GM21526 (cell line): ENCODE measurements around the gene RGS9.

Source experiments
- ATAC-seq: cut with Tn5 transposase; IDR thresholded peaks from one replicate; pipeline ENCODE4 v1.9.1; 2021; ENCODE audit warnings: moderate library complexity; ENCODE audit not compliant: unreplicated experiment, low FRiP score

The RGS9 gene

DNA sequence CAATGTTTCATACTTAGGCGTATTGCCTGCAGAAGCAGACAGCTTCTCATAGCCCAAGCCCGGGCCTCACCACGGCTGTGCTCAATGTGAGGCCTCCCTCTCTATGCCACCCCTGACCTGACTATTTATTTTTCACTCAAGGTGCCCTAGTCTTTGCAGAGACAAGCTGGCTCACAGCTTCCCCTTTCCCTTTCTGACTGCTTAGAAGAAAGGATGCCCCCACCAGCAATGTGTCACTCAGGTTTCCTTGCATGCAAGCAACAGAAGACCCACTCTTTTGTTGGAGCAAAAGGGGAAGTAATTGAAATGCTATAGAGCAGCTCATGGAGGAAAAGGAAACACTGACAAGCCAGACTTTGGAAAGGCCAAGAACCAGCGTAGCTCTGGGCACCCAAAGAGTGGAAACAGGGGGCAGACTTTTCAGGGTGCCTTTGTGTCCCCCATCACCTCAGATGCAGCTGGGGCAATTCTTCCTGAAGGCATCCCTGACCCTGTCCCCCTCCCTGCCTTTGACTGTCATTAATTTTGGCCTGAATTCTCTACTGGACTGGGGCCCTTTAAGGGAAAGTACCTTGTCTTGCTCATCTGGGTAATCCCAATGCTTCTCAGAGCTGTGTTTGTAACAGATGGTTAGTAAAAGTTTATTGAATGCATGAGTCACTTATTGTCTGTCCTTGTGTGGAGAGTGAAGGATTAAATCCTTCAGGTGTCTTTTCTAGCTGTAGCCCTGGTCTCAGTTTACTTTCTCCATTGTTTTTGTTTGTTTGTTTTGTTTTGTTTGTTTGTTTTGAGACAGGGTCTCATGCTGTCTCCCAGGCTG, 17.8 kb downstream of the RGS9 start:
- ATAC-seq, result no peak

DNA sequence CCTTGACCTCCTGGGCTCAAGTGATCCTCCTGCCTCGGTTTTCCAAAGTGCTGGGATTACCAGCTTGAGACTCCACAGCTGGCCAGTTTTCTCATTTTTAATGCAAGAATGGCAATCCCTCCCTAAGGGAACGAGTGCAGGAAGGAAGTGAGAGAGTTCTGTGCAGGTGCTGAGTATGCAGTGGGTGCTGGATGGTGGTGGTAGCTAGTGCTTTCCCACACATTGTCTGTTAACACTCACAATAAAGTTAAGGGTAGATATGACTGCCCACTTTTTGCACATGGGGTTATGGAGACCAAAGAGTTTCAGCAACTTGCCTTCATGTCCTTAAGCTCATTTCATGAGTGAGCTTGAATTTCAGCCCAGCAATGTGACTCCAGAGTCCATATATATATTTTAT, 18.5 kb downstream of the RGS9 start:
- no peak for ATAC-seq

DNA sequence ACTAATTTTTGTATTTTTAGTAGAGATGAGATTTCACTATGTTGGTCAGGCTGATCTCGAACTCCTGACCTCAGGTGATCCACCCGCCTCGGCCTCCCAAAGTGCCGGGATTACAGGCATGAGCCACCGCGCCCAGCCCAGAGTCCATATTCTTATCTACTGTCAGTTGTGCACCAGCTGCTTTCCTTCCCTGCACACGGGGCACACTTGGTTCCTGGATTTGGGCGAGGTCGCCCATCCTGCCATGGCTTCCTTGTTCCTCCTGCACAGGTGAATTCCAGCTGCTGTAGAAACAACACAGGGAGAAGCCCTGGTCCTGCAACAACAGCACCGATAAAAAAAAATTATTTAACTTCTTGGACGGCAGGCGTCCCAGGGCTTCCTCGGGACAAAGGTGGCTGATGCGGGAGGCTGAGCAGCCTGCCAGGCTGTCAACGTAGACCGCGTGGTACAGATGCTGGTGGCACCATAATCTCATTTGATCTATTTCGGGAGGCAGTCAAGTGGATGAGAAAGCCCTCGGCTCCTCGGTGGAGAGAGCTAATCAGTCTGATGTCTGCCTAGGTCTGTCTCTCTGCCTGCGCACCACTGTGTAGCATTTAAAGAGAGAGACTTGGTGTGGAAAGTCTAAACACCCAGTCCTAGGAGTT, 19.1 kb downstream of the RGS9 start:
- ATAC-seq, result no peak

DNA sequence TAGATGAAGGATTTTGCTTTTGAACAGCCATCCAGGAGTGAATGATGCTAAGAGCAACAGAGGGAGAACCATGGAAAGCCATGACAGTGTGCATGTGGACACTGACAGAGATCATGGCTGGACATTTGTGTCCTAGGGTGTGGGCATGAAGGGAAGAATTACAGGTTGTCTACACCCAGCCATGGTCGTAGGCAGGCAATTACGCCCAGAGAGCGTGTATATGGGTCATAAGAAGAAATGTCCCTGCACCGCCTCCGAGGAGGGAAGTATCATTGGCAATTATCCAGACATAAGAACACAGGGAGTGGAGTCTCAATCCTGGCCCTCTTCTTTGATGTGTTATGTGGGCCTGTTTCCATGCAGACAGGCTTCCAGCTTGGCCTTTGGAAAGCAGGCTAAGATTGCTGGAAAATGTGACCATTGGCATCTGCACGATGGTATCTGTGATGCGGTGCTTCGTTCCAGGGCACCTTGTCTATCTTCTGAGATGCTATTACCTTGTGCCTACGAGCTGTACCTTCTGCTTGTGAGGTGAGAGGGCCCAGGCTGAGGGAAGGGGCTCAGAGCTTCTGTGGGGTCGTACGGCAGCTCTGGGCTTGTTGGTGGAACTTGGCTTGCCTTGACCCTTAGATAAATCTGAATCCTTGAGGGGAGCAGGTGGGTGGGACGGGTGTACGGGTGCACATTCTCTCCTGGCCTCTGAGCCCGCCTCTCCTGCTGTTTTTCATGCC, 19.8 kb downstream of the RGS9 start:
- no peak for ATAC-seq

DNA sequence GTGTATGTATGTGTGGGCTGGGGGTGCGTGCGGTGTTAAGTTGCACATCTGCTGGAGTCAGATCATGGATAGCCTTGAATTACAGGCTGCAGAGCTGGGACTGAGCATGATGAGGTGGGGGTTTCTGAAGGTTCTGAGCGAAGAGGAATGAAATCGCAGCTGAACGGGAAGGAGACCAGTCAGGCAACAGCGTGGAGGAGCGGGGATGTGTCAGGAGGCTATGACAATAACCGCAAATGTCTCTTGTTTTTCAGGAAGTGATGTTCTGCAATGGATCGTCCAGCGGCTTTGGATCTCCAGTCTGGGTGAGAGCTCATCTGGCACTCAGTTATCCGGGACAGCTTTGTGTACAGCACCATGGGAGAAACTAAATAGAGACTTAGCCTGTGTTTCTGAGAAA, 20.9 kb downstream of the RGS9 start:
- ATAC-seq, result no peak

DNA sequence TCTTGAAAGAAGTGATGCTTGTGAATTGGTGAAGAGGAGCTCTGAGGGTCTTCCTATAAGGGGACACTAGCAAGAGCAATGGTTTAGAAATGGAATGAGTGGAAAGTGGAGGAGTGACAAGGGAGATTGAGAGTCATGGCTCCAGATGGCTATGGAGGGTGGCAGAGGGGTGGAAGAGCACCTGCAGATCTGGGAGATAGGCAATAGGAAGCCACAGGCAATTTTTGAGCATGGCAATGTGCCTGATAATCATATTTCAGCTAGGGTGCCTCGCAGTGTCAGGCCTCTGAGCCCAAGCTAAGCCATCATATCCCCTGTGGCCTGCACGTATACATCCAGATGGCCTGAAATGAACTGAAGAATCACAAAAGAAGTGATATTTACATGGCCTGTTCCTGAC, 21.5 kb downstream of the RGS9 start:
- ATAC-seq, result no peak

DNA sequence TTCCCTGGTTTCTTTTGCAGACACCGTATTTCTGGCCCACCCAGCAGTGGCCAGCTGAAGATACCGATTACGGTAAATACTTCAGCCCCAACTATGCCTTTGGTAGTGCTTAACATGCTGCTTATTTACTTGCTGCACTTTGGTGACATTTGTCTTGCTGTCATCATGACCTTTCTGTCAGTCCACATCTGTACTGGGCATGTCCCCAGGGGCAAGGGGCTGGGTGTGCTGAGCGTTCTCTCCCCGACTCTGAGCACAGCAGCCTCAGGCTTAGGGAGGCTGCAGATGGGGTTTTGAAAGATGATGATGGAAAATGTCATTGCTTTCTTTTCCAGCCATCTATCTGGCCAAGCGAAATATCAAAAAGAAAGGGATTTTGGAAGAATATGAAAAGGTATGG, 23.3 kb downstream of the RGS9 start:
- ATAC-seq, result no peak

DNA sequence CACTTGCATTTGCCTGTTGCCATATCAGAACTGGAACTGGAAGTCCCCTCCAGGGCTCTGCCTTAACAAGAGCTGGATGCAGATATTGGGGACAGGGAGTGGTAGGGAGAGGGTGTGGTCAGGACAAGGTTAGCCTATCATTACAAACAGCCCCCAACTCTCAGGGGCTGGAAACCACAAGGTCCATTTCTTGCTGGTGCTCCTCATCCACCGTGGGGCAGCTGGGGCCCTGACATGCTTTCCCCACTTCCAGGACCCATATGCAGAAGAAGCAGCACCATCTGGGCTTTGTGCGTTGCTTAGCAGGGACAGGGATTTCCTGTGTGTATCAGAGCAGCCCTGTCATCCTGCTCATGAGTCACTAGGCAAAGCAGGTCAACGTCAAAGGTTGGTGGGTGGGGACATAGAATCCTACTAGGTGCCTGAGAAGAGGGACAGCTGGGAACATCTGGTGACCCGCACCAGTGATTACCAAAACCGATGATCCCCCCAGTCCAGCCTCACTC, 26.9 kb downstream of the RGS9 start:
- ATAC-seq, result peak; percentile 84

DNA sequence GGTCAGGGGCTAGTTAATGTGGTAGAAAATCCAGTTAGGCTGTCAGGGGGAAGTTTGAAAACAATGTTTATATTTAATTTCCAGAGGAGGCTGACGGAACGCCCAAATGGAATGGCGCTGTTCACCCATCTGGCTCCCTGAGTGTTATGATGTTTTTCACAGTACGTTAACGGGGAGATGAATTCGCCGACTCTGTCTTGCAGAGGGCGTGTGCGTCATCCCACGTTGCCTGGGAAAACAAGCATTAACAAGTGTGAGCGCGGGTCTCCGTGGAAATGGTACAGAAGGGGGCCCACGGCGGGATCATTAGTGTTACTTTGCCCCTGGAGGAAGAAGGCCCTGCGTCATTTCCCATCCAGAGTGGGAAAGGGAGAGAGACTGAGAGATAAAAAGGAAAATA, 29.6 kb downstream of the RGS9 start:
- no peak for ATAC-seq

DNA sequence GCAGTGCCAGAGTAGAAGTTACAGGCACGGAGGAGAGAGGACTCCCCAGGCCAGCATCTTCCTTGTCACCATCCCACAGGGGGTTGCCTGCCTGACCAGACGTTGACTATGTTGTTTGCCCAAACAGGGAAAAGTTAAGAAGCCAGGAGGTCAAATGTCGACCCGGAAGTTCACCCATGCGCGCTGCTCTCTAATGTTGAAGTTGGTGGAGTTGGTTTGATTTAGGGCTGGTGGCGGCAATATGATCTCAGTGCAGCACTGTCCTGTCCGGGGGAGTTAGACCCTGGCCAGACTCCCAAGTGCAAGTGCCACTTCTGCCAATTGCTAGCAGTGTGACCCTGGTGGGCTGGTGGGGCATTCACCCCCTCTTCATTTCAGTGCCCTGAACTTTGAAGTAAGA, 30.4 kb downstream of the RGS9 start:
- no peak for ATAC-seq

DNA sequence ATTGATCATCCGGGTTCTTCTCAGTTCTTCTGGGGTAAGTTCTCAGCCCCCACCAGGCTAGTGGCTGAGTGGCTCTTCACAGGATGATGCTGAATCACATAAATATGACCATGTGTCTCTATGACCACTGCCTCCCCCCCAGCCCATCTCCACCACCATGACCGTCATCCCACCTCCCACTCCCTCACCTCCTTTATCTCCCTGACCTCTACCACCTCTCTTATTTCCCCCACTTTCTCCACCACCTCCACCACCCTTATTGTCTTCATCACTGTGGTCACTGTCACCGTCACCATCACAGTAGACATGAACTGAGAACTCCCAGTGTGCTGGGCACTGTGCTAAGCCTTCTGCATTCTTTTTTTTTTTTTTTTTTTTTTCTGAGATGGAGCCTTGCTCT, 32.5 kb downstream of the RGS9 start:
- no peak for ATAC-seq

DNA sequence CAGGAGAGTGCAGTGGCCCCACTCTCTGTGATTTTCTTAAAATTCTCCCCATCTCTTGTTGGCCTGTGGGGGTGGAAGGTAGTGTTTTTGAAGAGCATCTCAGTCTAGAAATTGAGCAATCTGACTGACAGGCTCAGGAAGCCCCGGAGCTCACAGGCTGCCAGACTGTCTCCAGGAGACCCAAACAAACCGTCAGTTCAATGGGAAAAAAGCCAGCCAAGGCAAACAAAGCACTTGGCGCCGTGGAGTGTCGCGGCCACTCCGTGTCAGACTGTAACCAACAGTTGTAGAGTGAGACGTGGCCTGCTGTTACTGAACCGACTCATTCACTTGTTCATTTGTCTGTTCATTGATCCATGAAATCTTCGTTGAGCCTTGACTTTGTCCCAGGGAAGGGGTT, 33.7 kb downstream of the RGS9 start:
- no peak for ATAC-seq

DNA sequence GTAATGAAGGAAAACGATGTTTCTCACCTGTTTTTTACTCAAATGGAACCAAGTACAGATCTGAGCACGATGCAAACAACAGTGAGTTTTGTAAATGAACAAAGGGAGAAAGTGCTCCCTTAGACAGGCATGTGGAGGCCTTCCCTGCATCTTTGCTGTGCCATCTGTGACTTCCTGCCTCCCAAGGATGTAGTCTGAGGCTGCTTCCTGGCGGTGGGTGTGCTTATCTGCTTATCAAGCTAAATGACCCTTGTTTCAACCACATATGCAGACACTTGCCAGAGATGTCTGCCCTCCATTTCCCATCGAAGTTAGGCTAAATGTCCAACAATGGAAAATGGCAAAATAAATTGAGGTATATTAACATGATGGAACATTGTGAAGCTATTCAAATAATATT, 34.6 kb downstream of the RGS9 start:
- no peak for ATAC-seq

DNA sequence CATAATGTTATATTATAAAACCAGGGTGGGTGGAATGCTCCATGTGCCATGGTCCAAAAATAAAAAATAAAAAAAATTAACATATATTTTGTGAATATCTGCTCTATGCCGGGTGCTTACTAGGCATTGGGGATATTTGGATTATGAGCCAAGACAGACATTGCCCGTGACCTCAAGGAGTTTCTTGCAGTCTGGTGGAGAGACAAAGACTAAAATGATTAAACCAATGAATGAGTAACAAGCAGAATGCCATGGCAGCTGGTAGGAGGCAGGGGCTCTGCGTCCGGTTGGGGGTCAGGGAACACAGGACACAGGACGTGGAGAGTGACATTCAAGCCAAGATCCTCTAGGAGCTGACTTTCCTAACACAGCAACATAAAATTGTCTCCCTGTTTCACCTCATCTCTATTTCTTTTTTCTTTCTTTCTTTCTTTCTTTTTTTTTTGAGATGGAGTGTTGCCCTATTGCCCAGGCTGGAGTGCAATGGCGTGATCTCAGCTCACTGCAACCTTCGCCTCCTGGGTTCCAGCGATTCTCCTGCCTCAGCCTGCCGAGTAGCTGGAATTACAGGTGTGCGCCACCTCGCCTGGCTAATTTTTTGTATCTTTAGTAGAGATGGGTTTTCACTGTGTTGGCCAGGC, 35.4 kb downstream of the RGS9 start:
- ATAC-seq, result no peak

DNA sequence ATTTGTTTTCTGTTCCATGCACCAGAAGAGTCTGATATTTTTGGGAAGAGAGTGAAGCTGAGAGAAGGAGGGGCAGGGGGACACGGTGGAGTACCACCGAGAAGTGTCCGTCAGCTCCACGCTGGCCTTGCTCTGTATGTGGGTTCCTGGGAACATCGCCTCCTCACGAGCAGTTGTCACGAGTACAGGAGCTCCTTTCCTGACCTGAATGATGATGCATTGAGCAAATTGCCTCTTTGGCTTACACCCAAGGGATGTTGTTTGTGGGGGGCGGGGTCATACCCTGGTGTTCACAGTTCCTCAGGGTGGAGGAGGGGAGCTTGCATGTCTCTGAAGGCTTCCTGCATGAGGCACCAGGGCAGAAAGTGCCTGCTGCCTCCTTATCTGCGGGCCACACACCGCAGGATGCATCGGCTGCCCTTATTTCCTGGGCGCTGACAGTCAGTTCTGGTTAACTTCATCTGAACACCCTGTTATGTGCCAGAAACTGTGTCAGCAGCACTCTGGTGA, 36.2 kb downstream of the RGS9 start:
- ATAC-seq, result no peak

DNA sequence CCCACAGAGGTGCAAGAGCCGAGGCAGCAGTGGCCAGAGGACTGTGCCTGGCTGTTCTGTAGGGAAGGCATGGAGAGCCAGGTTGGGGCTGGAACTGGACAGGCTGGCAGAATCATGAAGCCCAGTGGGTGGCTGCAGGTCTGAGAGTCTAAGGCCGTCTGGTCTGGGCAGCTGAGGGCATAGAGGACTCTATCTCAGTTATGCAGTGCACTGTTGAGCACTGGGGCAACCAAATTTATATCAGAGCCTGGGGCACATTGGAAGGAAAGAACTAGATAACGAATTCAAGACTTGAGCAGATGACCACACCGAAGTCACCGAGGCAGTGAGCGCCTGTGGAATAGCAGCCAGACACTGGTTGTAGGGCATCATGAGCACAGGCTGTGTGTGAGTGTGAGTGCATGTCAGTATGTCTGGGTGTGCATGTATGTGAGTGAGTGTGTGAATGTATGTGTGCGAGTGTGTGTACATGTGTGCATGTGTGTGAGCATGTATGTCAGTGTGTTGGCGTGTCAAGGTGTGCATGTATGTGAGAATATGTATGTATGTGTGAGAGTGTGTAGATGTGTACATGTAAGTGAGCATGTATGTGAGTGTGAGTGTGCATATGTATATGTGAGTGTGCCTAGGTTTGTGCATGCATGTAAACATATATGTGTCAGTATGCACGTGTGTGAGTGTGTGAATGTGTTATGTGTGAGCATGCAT, 37.0 kb downstream of the RGS9 start:
- ATAC-seq, result no peak

DNA sequence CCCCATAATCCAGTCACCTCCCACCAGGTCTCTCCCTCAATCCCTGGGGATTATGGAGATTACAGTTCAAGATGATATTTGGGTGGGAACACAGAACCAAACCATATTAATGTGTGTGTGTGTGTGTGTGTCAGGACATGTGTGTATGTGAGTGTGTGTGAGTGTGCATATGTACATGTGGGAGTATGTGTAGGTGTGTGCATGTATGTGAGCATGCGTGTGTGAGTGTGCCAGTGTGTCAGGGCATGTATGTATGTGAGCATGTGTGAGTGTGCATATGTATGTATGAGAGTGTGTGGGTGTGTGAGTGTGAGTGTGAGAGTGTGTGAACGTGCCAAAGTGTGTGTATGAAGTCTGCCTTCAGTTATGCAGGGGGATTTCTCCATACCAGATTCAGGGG, 37.8 kb downstream of the RGS9 start:
- ATAC-seq, result no peak

DNA sequence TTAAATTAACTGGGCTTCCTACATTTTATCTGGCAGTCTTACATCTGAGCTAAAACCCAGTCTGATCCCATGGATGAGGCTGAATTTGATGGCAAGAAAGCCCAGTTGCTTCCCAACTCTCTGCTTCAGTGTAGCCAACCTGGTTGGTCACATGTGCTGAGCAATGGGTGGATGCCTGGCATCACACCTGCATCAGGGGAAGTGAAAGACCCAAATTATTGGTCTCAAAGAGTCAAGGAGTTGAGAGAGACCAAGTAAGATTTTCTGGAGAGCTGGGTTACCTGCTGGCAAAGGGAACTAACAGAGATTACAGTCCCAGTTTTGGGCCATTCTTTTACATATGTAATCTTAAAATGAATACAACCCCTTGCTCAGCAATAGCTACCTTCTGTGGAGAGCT, 38.8 kb downstream of the RGS9 start:
- ATAC-seq, result no peak

DNA sequence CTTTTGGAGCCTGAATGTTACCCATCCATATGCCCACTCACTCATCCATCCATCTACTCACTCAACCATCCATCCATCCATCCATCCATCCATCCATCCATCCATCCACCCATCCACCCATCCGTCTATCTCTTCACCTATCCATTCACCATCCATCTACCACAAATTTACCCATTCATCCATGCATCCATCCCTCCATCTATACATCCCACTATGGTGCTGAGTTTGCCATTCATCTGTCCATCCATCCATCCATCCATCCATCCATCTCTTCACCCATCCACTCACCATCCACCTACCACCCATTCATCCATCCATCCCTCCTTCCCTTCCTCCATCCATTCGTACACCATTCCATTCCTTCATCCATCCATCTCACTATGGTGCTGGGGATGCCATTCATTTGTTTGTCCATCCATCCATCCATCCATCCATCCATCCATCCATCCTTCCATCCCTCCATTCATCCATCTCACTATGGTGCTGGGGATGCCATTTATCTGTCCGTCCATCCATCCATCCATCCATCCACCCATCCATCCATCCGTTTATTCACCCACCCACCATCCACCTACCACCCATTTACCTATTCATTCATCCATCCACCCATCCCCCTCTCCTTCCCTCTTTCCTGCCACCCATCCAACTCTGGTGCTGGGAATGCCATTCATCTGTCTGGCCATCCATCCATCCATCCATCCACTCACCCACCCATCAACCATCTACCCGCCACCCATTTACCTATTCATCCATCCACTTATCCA, 39.7 kb downstream of the RGS9 start:
- ATAC-seq, result no peak
